ENCODE measurements around the gene ZNF687. TPM values are rescaled to one million over a fixed set of nuclear protein-coding genes. Genes with fewer than 3 reads are reported as not detected.

Gene ZNF687
- total RNA-seq, 2 donors from 2014 or later, result 27.5 to 28.4 TPM

DNA sequence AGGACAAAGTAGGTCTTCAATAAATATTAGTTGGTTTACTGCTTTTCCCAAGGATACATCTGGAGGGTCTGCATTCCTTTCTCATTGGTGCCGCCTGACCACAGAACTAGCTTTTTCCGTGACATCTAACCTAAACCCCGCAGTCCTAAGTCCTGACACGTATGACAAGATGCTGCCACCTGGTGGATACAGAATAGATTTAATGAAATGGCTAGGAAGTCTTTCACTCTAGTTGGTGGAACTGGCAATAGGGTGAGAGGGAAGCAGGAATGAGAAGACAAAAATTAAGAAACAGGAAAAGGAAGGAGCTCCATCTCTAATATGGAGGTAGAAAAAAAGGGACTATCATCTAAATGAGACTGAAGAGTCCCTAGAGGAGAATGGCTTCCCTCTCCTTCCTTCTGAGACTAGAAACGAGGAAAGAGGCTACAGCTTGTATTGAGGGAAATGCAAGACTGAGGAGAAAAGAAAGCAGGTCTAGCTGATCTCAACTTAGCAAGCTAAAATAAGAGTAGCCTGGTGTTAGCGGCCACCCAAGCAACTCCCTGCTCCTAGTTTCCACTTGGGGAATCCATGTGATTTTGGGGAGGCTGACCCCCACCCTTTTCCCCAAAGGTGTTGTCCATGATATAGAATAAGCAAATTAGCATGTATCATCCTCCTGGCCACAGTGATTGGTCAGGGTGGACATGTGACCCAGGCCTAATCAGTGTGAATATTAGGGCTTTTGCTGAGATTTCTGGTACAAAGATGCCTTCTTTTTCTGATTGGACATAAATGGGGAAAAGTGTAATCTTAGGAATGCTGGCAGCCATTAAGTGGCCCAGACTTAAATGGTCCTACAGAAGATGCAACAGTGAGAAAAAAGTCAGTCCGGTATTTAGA, 59.0 kb downstream of the ZNF687 start:
- Histone ChIP-seq H3K4me3 (no peak overlapping the region), H3K36me3 (no peaks in the 10 kb centered on the region), H3K9me3 (no peaks in the 10 kb centered on the region), H3K27ac (no peak overlapping the region), H3K27me3 (no peaks in the 10 kb centered on the region), H3K4me1 (peaks cover 3% of the 10 kb centered on the region), H3K9ac (ENCODE audit: low read depth in 2 of 2, low read length in 2 of 2) (no peak overlapping the region)
- DNase-seq, result peak; percentile 69
- peak; percentile 61 for TF ChIP-seq CTCF (IDR thresholded peaks at IDR 0.05)
- intact Hi-C loops (cut with DNase I), result loop anchor here (5.0 kb wide), 2 partner anchors 39 to 56 kb away; partner anchors contain the start of gene PSMB4

Other genes starting within 250 kb of the ZNF687 start
- 1 to 10 TPM in 1 of 2 donors, under 1 TPM in 1; 0.69 to 1.9 TPM for gene BNIPL, start 245.7 kb upstream of the ZNF687 start, total RNA-seq
- gene C1orf56, start 234.5 kb upstream of the ZNF687 start, total RNA-seq, result 1 to 10 TPM; 2.6 to 3.2 TPM
- 10 to 100 TPM; 57.9 to 66.8 TPM for gene CDC42SE1, start 222.7 kb upstream of the ZNF687 start, total RNA-seq
- gene MLLT11, start 221.9 kb upstream of the ZNF687 start, total RNA-seq, result 1 to 10 TPM in 1 of 2 donors, under 1 TPM in 1; 0.42 to 1.3 TPM
- 10 to 100 TPM; 13.1 to 15.2 TPM for gene GABPB2, start 211.5 kb upstream of the ZNF687 start, total RNA-seq
- gene SEMA6C, start 135.7 kb upstream of the ZNF687 start, total RNA-seq, result 1 to 10 TPM; 1.6 to 3.2 TPM
- gene TNFAIP8L2, start 125.7 kb upstream of the ZNF687 start, total RNA-seq, result 1 to 10 TPM in 1 of 2 donors, under 1 TPM in 1; 0.72 to 1.2 TPM
- 1 to 10 TPM; 6.8 to 7.2 TPM for gene LYSMD1, start 116.4 kb upstream of the ZNF687 start, total RNA-seq
- 10 to 100 TPM; 22.7 to 31.8 TPM for gene SCNM1, start 116.2 kb upstream of the ZNF687 start, total RNA-seq
- under 1 TPM in 1 of 2 donors, not detected in 1; 0.67 TPM for gene TMOD4, start 106.3 kb upstream of the ZNF687 start, total RNA-seq
- gene VPS72, start 92.1 kb upstream of the ZNF687 start, total RNA-seq, result 10 to 100 TPM; 38.8 TPM
- gene PIP5K1A, start 83.7 kb upstream of the ZNF687 start, total RNA-seq, result 10 to 100 TPM; 33.3 to 38.9 TPM
- 100 to 1,000 TPM; 103 to 158 TPM for gene PSMD4, start 27.6 kb upstream of the ZNF687 start, total RNA-seq
- 10 to 100 TPM; 47.2 to 53.5 TPM for gene PI4KB, start 45.1 kb downstream of the ZNF687 start, total RNA-seq
- 10 to 100 TPM; 28.6 to 44.1 TPM for gene RFX5, start 65.0 kb downstream of the ZNF687 start, total RNA-seq
- gene SELENBP1, start 90.4 kb downstream of the ZNF687 start, total RNA-seq, result 100 to 1,000 TPM; 744 to 902 TPM
- 100 to 1,000 TPM; 179 to 273 TPM for gene PSMB4, start 117.3 kb downstream of the ZNF687 start, total RNA-seq
- gene POGZ, start 177.2 kb downstream of the ZNF687 start, total RNA-seq, result 10 to 100 TPM; 49.6 to 50.0 TPM
- gene CGN, start 229.1 kb downstream of the ZNF687 start, total RNA-seq, result 100 to 1,000 TPM; 118 to 148 TPM

Data from colonic mucosa (tissue), 4 donors.